ENCODE measurements around the gene NPY5R.

The NPY5R gene

DNA sequence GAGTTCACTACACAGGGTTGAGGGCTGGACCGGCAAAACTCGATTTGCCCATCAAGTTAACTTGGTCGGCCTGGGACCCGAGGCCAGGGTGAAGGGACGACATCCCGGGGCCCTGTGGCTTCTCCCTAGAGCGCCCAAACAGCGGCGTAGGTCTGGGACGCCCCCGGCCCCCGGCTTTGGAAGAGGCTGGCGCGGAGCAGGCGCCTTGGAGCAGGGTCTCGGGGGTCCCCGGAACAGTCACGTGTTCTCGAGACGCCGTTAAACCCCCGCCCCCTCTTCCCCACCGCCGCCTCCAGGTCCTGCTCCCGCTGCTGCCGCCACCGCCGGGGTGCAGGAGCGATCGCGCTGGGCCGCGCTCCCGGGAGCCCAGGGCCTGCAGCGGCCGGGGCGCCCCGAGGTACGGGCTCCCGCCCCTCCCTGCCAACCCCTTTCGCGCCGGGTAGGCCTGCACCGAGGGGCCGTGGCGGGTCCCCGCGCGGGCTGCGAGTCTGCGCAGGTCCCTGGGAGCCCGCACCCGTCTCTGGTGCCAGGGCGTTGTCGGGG lies at the start of gene NPY5R:
NPY5R (plus strand) TSS at position 289 of the 543 bp plus-strand sequence. CDS start 6,382 bp downstream, outside the sequence.
- DNase-seq: no peak

GRCh38 chr4:163295138-163295537 lies 48.6 kb upstream of the NPY5R start:
- no peak for DNase-seq

- no peak for DNase-seq
Observed at GRCh38 chr4:163300445-163300844, 43.2 kb upstream of the NPY5R start.

- DNase-seq: no peak
Observed at GRCh38 chr4:163303069-163303468, 40.6 kb upstream of the NPY5R start.

GRCh38 chr4:163309466-163309865 lies 34.2 kb upstream of the NPY5R start:
- no peak for DNase-seq

DNA sequence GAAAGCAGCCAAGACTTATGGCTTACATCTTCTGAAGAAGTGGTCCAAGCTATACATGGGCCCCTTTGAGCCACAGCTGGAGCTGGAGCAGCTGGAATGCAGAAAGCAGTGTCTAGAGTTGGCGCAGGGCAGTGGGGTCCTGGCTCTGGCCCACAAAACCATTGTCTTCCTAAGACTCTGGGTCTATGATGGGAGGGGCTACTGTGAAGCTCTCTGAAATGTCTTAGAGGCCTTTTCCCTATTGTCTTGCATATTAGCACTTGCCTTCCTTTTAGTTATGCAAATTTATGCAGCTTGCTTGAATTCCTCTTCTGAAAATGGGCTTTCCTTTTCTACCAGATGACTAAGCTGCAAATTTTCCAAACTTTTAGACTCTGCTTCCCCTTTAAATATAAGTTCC lies 26.6 kb upstream of the NPY5R start:
- peak; percentile 11 for DNase-seq

GRCh38 chr4:163330916-163331628 lies 12.6 kb upstream of the NPY5R start:
- no peak for DNase-seq

- DNase-seq: no peak
Observed at GRCh38 chr4:163331629-163332376, 11.9 kb upstream of the NPY5R start.

GRCh38 chr4:163332526-163333406 lies 10.9 kb upstream of the NPY5R start, which contains the start of gene NPY1R:
Gene NPY1R (minus strand): TSS chr4:163332596. CDS start chr4:163326554, 6,042 bp downstream.
- DNase-seq: peak; percentile 71

- DNase-seq: no peak
Observed at GRCh38 chr4:163335384-163335783, 8.3 kb upstream of the NPY5R start.

DNA sequence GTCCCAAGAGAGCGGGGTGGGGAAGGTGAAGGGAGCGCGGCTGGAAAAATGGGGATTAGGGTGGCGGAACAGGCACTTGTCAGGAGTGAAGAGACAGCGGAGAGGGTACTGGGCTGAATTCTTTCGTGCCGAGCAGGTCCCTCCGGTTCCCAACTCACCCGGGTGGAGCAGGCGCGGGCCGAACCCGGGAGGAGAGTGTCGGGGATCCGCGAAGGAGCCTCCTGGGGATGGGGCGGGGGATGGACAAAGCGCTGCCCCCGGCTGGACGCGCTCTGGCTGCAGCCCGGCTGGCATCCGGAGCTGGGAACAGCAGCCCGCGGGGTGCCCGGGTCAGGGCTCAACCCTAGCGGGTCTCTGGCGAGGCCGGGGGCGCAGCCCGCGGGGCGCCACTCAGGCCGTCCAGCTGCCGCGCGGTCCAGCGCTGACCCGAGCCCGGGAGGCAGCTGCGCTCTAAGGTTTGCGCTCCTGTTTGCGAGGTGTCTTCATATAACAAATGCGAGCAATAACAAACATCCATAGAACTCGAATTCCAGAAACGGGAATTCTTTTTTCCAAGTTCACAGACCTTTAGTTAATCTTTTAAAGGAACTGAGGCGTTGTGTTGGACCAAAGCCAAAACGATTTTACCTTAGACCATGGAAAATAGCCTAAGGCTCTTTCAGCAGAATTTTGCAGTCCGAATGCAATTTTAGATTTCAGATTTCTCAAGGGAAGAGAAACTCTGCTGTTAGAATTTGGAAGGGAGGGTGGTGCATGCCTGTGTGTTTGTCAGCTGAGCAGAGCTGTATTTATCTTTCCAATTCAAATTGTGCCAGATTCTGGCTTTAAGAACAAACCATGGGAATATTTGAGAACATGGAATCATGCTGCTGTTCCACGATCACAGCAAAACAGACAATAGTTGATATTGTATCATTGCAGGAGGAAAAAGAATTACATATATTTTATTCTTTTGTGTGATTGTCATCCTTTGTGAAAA lies 744 bp downstream of the NPY5R start:
- no peak for DNase-seq

DNA sequence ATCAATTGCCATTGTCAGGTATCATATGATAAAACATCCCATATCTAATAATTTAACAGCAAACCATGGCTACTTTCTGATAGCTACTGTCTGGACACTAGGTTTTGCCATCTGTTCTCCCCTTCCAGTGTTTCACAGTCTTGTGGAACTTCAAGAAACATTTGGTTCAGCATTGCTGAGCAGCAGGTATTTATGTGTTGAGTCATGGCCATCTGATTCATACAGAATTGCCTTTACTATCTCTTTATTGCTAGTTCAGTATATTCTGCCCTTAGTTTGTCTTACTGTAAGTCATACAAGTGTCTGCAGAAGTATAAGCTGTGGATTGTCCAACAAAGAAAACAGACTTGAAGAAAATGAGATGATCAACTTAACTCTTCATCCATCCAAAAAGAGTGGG lies 7.0 kb downstream of the NPY5R start:
- DNase-seq: no peak

GRCh38 chr4:163353054-163353453 lies 9.4 kb downstream of the NPY5R start:
- DNase-seq: no peak

- DNase-seq: no peak
Observed at GRCh38 chr4:163356104-163356503, 12.4 kb downstream of the NPY5R start.

- no peak for DNase-seq
Observed at GRCh38 chr4:163367651-163368050, 24.0 kb downstream of the NPY5R start.

DNA sequence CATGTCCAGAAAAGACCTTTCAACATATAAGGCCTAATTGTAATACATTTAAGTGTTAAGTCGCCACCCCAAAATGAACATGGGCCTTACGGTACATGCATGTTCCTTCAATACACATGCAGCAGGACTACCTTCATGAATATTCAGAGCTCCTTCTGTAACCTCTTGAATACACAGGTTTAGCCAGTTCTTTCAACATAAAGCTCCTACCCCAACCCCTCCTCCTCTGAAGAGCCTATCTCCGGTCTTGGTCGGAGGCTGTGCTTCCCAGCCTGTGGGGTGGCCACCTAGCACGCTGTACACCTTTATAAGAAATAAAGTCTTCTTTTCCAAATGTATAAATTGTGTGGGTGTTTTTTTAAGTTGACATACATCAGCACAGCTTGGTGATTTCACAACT lies 28.3 kb downstream of the NPY5R start:
- DNase-seq: no peak

DNA sequence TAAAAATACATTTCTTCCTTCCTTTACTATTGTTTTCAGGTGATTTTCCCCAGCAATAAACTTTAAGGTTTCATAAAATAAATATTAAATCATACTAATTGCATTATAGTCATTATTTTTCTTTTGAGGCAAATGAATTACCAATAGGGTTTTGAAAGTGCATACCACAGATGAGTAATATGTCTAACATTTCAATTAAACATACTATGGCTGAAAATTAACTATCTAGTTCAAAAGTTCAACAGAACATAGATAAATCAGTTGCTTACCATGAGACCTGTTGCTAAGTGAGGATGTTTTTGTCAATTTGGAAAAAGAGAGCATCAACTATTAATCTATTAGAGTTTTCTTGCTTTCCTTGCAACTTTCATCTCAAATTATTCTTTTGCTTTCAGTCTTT lies 35.0 kb downstream of the NPY5R start:
- DNase-seq: no peak

DNA sequence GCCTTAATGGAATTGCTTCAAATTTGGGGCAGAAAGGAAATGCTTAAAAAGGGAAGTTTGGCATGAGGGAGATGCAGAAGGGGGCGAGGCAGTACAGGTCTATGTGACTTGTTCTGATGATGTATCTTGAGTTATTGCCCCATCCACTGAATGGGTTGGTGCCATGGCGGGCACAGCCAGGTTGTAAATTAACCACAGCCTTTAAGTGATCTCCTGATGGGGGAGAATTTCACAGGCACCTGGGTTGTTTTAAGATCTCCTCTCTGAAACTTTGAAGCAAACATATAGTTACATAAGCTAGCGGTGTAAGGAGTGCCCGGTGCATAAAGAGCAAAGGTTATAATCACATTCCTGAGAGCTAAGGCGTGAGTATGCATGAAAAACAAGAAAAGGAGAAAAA lies 37.0 kb downstream of the NPY5R start:
- DNase-seq: no peak

DNA sequence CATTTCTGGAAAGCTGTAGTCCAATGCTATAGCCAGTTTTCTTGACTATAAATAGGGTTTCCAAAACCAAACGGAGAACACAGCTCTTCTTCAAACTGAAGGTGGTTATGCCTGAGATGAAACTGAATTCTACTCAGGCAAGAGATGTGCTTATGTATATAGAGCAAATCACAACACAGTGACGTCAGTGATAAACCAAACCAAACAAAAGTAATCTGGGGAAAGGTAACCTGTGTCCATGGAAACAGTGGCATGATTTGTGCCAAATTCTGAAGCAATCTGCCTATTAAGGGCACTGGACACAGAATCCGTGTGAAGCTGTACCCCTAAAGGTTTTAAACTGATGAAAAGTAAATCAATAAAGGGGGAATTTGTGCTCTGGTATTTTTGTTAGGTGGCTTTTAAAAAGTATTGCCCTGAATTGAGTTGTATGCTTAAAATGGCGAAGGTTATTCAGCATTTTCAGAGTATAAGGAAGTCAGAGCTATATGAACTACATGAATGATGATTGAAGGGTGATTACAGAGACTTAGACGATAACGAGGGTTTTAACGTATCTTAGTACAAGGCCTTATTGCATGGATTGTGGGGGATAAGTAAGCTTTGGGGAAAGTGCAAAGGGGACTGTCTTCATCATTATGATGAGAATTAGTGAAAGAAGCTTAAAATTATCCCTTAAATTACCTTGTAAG lies 38.6 kb downstream of the NPY5R start:
- DNase-seq: no peak

DNA sequence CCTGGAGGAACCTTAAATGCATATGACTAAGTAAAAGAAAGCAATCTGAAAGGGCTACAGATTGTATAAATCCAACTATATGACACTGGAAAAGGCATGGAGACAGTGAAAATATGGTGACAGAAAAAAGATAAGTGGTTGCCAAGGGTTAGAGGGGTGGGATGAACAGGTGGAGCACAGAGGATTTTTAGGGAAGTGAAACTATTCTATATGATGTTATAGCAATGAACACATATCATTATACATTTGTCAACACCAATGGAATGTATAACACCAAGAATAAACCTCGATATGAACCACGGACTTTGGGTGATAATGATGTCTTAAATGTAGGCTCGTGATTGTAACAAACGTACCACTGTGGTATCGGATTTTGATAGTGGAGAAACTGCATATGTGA lies 40.7 kb downstream of the NPY5R start:
- no peak for DNase-seq

DNA sequence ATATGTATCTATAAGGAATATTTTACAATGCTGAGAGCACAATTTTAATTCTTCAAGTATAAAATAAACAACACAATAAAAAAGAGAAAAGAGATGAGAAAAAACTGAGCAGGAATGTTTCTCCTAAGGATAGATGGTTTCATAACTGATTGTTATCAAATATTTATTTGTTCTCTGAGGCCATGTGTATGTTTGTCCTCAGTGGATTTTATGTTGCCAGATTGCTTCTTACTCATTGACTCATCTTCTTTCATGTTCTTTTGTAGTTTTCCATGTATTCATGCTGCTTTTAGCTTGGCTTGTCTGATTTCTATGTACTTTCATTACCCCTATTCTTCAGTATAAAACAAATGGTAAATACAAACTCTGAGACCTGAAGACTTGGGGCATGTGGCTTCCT lies 41.2 kb downstream of the NPY5R start:
- no peak for DNase-seq

Data from suppressor macrophage treated with lipopolysaccharide for 4 hours (primary cell).